GM19324 (cell line): ENCODE data around the gene SHISAL1.

ENCODE experiments used
- ATAC-seq: cut with Tn5 transposase; IDR thresholded peaks from one replicate; pipeline ENCODE4 v1.9.1; 2021; ENCODE audit warnings: mild to moderate bottlenecking, moderate library complexity; ENCODE audit not compliant: unreplicated experiment, low FRiP score

Gene SHISAL1

DNA sequence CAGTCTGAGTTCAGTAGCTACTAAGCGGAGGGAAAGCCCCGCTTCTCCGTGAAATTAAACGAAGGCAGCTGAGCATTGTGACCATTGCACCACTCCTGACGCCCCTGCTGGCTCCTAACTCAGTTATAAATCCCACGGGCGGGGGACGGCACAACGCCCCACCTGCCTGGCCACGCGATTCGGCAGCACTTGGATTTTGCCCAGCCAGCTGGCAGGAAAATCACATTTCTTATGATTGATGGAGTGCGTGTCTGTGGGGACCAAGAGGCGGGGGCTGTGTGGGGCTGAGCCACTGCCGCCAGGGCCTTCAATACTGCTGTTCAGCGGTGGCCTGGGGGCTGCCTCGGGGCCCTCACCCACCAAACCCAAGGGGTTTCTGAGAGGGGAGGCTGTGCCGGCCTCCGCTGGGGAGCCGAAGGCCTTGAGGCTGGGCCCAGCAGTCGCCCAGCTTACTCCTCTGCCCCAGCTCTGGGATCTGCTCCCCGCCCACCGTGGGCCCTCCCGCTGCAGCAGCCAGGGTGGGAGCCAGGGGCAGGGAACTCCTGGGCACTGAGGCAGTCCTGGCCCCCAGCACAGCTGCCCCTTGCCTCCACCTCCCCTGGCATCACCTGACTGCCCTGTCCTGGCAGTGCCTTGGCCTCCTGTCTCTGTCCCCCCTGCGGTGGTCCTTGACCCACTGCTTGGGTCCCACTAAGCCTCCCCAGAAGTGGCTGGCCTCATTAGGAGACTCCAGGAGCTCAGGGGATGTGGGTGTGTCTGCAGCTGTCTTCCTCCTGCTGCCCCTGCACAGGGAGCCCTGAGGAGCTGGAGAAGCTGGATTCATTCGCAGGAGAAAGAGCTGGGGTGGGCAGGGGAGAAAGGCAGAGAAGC, 30.7 kb downstream of the SHISAL1 start:
- ATAC-seq: no peak

DNA sequence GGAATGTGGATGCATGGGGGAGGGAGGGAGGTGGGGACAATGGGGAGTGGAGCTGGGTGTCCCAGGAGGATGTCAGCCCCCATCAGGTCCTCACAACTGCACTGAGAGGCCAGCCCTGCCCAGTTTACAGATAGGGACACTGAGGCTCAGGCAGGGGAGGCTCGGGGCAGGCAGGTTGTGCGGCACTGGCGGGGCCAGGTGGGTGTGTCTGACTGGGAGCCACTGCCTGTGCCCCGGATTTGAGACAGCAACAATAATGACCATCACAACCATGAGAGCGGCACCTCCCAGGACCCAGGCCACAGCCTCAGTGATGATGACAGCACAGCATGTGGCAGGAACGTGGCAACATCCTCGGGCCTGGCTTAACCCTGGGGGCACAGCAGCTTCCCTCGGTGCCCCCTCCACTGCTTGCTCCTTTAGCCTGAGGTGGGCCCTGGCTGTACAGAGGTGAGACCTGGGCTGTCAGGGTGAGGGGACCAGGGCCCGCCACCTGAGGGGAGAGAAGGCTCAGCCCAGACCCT, 32.0 kb downstream of the SHISAL1 start:
- ATAC-seq: no peak

DNA sequence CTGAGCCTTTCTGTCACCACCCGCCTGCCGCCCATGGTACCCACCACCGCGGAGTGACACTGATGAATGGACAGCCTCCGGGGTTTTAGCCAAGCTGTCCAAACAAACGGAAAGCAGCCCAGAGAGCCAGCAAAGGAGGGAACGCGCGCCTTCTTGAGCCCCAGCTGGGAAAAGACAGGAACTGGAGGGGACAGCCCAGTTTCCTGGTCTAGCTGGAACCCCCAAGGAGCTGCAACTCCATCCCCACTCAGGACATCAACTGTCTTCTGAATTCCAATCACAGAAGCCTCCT, 33.7 kb downstream of the SHISAL1 start:
- no peak for ATAC-seq

DNA sequence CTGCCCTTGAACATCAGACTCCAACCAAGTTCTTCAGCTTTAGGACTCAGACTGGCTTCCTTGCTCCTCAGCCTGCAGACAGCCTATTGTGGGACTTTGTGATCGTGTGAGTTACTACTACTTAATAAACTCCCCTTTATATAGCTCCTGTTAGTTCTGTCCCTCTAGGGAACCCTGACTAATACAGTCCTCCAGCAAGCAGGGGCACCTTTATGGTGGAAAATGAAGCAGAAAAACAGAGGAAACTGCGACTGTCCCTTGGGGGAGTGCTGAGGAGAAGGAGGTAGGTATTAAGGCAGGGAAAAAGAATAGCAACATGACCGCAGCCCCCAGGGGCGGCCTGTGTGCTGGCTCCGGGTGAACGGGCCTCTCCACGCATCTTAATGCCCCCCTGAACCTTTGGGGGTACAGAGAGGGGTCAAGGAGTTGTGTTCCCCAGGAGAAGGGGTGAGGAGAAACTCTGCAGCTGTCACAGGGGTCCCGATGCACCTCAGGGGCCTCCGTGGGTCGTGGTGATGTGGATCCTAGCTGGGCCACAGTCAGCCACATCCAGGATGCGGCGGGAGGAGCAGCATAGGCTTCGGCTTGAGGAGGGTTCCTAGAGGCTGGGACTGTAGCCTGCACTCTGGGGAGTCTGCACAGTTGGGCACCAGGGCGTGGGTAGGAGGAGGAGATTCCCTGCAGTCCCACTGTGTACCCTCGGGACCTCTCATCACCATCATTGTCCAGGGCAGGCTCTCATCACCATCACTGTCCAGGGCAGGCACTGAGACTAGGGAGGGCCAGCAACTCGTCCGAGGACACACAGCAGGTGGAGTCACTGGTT, 34.3 kb downstream of the SHISAL1 start:
- no peak for ATAC-seq

DNA sequence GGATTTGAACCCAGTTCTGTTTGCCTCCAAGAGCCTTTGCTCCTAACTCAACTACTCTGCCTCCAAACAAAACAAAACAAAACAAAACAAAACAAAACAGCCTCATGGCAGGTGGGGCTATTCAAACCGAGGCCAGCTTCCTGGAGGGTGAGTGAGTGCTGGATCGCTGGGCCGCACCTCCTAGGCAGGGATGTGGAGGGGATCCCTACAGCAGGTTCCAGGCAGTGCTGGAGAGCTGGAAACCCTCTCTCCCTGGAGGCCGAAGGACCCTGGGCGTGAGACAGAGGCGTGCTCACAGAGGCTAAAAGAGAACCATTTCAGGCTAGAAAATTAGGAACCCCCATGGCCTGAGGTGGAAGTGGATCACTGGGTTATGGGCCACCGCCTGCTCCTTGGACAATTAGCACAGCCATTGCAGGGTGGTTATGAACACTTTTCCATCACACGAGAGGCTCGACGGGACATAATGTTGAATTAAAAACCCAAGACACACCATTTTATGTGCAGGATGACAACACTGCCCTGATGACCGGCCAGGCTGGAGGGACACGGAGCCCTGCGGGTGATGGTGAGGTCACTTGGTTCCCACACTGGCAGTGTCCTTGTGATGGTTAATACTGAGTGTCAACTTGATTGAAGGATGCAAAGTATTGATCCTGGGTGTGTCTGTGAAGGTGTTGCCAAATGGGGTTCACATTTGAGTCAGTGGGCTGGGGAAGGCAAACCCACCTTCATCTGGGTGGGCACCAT, 35.2 kb downstream of the SHISAL1 start:
- no peak for ATAC-seq

DNA sequence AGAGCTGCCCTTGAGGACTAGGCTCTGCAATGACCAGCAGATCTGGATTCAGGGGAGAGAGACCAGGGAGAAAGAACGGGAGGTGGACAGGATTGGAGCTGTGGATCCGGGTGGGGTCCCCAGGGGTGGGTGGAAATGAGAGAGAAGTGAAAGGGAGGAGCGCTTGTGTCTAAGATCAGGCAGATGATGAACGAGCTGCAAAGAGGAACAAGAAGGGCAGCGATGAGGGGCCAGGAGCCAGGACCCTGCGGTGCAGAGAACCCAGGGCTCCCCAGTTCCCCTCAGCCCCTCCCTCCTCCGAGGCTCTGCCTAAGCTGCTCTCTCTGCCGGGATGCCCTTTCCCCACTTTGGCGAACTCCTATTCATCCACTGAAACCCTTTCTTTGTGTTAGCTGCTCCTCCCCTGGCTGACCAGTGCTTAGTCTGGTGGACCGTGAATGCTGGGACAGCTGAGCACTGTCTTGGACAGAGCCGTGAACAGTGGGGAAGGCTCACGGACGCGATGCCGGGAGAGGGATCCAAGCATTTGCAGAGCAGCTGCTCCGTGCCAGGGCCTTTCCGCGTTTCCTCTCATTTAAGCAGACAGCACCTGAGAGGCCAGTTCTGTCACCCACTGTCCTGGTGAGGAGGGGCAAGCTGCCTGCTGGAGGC, 35.9 kb downstream of the SHISAL1 start:
- no peak for ATAC-seq

DNA sequence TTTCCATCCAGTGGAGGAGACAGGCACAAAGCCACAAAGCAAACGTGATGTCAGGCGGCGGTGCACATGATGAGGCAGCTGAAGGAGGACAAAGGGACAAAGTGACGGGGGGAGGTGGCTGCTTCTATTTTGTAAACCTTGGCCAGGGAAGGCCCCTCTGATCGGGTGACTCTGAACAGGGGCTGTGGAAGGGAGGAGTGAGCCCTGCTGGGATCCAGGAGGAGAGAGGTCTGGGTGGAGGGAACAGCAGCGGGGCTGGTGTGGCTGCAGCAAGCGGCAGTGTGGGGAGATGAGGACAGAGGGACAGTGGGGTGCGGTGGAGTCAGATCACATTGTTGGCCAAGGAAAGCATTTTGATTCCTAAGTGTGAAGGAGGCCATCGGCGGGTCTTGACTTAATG, 36.7 kb downstream of the SHISAL1 start:
- ATAC-seq: no peak

DNA sequence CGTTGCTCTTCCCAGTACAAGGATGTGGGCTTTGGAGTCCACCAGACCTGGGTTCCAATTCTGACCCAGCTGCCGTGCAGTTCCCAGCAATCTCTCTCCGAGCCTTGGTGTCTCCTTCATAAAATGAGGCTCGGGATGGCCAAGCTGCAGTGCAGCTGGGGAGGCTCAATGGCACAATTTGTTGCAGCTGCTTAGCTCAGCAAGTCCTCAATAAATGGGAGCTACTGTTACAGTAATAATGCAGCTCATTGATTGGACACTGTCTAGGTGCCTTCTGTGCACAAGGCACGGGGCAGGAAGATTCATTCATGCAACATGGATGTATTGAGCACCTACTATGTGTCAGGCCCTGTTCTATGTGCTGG, 37.1 kb downstream of the SHISAL1 start:
- ATAC-seq: no peak

DNA sequence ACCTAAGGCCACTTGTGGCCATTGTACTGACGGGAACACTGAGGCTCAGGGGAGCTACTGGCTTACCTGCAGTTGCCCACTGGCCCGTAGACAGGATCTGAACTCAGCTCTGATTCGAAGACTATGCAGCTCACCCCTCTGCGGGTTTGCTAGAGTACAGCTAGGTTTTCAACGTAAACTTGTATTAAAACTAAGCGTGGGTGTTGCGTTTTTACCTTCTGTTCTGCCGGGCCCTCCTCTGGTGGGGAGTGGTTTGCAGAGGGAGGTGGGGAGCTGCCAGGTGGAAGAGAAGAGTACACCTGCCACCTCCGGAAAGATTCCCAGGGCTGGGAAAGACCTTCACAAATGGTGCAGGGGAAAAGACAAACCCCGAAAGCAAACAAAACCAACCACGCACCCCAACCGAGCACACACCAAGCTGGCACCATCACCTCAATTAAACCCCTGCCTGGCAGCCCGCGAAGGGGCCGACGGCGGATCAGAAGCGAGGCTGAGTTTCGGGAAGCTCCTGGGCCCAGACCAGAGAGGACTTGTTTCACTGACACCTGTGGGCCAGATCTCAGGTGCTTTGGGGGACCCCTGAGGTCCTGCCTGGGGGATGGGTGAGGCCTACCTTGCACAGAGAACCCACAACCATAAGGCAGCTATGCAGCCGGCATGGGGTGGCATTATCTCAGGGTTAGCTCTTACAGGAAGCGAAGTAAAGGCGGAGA, 37.7 kb downstream of the SHISAL1 start:
- ATAC-seq: no peak

DNA sequence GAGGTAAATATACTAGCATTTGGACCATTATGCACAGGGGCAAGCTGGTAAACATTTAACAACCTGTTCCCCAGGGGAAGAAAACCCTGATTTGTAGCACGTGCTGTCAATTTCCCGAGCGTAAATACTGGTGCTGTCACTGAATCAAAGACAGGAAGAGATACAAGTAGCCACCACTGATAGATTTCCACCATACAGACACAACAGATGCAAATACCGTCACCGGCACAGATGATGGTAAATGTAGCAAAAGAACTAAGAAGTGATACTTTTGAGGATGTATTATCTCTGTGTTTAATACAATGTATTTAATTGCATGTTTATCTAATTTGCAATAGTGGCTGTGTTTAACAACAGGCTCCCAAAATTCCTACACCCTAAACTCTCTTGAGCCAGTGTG, 39.6 kb downstream of the SHISAL1 start:
- ATAC-seq: no peak

DNA sequence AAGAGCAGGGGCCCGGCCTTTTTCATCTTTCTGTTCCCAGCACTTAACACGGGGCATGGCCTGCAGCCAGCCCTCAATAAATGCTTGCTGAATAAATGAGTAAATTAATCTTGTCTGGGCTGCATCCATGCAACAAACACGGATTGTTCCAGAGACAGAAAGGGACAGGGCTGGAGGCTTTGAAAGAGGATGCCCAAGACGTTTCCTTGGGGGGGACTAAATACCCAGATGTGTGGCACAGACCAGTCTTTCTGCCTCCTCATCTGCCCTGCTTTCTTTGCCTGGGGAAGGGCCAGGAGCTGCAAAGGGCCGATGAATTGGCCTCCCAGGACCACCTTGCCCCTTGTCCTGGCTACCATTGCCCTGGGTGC, 40.4 kb downstream of the SHISAL1 start:
- no peak for ATAC-seq

DNA sequence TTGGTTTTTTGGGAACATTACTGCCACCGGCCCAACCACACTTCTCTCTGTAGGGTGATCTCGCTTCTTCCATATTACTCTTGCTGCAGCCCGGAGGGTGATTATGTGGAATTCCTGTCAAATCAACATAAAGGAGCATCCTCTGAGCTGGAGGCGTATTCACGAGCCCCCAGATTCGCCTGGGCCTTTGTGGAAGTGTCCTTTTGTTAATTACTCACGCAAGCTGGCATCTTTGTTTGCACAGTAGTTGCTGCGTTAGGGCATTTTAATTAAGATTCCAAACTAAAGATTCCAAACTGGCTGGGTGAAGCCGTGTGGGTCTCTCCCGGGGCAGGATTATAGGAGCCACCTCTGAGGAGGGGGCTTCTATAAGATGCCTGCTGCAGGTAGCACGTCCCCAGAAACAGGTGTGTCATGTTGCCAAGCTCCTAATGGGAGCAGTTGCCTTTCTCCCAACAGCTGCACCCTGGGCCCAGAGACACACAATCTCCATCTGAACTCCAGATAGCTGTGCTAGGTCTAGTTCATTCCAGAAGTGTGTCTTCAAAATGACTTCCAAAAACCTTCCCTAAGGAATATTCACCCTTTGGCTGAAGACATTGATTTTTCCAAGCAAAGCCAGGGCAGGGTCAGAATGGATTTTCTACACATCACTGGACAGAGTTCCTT, 40.9 kb downstream of the SHISAL1 start:
- ATAC-seq: no peak

DNA sequence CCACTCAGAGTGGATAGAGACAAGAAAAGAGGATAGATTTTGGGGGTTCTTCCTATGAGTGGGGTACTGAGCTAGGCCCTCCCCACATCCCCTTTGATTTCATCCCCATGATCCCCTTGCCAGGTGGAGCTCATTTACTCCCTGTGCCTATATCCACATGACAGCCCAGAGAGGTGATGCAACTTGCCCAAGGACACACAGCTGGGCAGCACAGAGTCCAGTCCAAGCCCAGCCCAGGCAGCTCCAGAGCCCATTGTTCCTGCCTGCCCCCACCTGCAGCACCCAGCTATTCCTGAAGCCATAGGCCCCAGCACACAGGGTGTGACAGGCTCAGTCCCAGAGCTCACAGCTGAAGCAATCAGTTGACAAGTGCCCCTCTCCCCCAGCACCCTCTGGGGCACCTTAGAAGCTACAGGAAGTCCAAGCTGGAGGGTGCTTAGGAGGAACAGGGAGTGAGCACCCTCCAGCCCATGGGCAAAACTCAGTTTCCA, 41.7 kb downstream of the SHISAL1 start:
- ATAC-seq: no peak

DNA sequence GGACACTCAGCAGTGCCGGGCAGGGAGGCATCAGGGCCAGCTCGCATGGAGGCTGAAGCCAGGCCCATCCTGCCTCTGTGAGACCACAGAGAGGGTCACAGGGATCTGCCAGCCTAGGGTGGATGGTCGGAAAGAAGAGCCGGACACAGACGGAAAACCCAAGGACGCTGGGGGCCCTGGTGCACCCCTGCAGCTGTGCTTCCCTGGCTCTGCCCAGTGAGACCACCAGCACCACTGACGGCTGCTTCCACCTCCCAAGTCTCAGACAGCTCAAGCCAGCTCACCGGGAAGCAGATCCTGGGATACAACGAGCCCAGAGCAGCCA, 42.2 kb downstream of the SHISAL1 start:
- no peak for ATAC-seq

DNA sequence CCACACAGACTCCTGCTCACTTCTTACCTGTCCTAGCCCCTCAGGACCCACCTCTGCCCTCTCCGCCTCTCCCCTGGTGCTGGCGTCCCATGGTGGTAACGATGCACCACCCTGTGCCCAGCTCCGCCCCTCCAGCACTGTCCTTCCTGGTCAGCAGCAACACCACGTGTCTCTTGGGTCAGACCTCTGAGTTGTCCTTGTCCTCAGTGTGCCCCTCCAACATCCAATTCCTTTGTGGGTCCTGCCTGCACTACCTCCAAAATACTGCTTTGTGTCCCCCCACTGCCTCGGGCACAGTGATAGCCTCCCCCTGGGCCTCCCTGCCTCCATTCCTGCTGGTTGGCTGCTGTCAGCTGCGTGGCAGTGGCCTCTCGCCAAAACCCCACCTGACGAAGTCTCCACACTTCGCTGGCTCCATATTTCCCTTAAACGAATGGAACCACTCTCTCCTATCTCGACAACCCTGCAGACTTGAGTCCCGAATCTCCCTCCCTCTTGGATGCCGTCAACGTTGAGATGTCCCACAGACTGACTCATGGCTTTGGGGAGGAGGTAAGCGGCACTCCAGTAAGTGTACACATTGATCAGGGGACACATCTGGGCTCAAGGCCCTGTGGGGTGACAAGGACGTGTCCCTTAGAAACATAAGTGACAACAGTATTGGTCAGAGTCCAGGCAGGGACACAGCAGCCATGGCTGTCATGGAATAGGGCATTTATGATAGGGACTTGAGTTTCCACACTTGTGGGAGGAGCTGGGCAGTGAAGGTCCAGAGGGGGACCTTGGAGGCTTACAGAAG, 42.8 kb downstream of the SHISAL1 start:
- ATAC-seq: no peak

DNA sequence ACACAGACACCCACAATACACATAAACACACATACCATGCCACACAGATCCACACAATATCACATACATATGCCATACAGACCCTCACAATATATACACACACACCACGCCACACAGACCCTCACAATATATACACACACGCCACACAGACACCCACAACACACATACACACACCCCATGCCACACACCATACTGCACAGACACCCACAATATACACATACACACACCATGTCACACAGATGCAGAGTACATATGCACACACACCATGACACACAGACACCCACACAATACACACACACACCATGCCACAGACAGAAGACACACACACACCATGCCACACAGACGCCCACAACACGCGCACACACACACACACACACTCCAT, 43.6 kb downstream of the SHISAL1 start:
- no peak for ATAC-seq

DNA sequence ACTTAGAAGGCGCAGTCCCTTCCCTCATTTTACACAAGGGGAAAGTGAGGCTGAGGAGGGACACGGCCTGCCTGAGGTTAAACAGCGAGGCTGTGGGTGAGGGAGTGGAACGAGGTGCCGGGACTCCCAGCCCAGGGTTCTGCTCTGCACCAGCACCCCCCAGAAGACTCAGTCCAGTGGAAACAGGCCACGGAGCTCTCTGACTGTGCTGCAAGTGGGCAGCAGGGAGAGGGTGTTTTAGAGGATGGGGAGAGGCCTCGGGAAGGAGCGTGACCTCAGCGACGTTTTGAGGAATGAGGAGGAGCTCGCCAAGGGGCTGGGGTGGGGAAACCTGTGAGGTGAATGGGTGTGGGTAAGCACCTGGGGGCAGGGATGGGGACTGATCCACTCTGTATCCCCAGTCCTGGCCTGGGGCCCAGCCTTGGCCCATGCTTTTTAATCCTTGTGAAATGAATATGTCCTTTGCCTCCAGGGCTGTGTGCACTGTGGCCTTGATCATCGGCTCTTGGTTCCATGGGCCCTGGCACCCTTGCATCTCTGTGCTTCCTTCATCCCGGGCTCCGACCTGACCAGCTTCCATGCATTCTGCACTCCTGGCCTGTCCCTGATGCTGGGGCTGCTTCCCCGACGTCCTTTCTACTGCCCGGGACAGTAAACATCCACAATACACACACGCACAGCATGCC, 44.2 kb downstream of the SHISAL1 start:
- ATAC-seq: no peak

DNA sequence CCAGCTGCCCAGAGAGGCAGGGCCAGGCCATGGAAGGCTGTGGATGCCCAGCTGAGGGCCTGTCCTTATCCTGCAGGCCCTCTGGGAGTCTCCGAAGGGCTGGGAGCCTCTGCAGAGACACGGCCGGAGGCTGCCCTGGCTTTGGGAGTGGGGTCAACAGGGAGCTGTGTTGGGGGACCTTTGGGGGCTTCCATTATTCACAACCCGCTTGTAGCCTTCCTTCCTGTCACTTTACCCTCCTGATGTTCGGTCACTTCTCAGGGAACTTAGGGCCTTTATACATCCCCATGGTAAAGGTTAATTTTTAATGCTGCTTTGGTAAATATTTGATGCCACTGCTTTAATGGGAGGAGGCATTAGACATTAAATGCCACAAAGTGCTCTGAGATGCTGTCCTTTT, 44.9 kb downstream of the SHISAL1 start:
- ATAC-seq: no peak
